ENCODE results near the gene ALCAM.
"Not testable (repeated sequence)": the region's sequence is repeated elsewhere in the genome, so short reads cannot be mapped to it uniquely, and the experiment has no call there.

The ALCAM gene

DNA sequence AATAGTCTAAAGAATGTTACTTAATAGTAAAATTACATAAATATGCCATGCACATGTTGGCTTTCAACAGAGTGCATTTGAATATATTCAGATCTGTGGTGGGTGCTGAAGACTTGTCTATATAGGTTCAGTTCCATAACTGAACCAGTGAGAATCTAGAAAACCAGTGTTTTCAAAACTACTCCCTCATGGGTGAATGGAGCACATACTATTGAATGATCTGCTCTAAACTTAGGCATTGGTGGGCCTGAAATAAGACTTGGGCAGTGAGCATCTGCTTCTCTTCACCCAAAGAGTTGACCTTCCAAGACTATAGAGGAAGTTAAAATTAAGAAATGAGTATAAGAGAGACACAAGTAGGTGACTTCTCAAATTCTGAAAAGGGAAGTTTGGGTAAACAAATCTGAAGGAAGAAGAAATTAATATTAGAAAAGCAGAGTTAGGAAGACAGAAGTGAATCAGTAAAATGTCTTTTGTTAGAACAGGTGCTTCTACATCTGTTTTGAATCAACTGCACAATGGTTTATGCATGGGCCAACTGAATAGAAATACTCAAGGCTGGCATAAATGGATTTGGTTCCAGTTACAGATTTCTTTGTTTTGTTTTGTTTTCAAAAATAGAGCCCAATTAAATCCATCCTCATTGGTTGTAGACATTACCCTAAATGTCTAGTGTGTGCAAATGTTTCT, 19.3 kb downstream of the ALCAM start:
- no peak for DNase-seq (ENCODE audit: insufficient read length, low spot score)
- FAIRE-seq, result no peak

DNA sequence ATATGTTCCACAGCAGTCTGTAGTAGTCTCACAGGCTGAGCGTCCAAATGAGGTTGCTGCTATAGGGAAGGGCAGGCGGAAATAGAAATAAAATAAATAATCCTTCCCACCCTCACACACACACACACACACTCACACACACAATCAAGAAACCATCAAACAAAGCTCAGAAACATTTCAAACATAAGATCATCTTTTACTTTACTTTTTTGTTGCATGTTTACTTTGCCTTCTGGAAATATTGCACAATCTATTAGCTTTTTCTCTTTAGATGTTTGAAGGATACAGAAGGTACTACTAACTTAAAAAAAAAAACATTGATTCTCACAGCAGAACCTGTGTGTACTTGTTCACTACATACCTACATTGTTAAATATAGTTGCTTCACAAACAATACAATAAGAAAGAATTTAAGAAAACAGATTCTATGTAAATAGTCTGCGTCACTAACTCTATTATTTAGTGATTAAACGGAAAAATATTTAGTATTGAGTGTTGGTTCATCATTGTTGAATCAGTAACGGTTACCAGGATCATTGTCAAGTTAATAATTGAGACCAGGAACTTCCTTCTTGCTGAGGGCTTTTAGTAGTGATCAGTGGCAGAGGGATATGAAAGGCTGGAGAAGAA, 20.5 kb downstream of the ALCAM start:
- no peak for FAIRE-seq
- DNase-seq (ENCODE audit: insufficient read length, low spot score), result no peak

DNA sequence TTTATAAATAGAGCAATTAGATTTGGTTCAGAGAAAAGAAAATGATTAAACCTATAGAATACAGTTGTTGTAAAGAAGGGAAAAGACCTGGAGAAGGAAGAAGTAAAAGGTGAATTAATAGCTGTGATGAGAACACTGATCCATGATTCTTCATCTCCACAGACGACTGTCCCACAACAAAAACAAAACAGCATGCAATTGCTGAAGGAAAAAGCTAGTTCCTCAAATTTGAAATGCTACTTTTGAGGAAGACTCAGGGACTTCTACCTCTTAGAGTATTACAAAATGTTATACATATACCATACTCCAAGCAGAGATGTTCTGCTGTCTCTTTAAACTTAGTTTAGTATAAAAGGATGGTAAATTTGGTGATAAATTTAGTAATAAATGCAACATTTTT, 21.5 kb downstream of the ALCAM start:
- no peak for DNase-seq (ENCODE audit: insufficient read length, low spot score)
- no peak for FAIRE-seq

DNA sequence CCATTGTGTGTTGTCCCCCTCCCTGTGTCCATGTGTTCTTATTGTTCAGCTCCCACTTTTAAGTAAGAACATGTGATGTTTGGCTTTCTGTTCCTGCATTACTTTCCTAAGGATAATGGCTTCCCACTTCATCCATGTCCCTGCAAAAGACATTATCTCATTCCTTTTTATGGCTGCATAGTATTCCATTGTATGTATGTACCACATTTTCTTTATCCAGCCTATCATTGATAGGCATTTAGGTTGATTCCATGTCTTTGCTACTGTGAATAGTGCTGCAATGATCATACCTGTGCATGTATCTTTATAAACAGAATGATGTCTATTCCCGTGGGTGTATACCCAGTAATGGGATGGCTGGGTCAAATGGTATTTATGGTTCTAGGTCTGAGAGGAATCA, 23.1 kb downstream of the ALCAM start:
- not testable (repeated sequence) for DNase-seq (ENCODE audit: insufficient read length, low spot score); FAIRE-seq

DNA sequence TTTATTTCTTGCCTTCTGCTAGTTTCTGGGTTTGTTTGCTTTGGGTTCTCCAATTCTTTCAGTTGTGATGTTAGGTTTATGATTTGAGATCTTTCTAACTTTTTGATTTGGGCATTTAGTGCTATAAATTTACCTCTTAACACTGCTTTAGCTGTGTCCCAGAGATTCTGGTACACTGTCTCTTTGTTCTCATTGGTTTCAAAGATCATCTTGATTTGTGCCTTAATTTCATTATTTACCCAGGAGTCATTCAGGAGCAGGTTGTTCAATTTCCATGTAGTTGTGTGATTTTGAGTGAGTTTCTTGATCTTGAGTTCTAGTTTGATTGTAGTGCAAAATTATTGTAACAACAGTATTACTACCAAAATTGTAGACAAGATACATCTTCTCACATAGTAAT, 25.9 kb downstream of the ALCAM start:
- FAIRE-seq, result not testable (repeated sequence)

DNA sequence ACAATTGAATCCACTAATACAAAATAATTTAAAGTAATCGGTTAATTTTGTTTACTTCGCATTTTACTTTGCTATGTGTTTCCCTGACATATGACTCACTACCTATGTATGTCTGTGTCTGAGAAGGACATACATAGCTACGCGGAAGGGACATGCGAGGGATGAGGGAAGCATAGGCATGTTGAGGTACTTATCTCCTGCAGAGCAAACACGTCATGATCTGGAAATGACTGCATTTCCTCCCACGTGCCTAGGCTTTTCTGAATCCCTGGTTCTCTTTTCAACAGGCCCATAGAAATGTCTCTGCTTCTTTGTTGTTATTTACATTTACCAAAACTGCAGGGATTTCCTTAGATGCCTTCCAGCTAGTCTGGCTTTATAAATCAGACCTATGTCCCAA, 27.5 kb downstream of the ALCAM start:
- FAIRE-seq (peak; percentile 80), DNase-seq (ENCODE audit: insufficient read length, low spot score) (no peak)

More for the DNA sequence above, 25.9 kb downstream of the ALCAM start:
- DNase-seq (ENCODE audit: insufficient read length, low spot score), result not testable (repeated sequence)

DNA sequence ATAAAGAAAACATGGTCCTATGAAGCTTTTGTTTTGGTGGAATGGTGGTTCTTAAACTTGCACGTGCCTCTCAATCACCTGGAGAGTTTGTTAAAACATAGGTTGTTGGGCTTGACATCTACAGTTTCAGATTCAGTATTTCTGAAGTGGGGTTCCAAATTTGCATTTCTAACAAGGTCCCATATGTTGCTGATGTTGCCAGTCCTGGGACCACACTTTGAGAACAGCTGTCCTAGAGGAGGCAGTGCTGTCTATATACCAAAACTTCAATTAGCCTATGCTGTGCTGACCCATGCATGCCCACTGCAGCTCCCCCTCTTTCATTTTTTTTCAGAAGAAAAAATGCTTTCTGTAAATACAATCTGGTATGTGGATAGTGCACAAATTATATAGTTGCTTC, 31.3 kb downstream of the ALCAM start:
- FAIRE-seq, result no peak
- no peak for DNase-seq (ENCODE audit: insufficient read length, low spot score)

DNA sequence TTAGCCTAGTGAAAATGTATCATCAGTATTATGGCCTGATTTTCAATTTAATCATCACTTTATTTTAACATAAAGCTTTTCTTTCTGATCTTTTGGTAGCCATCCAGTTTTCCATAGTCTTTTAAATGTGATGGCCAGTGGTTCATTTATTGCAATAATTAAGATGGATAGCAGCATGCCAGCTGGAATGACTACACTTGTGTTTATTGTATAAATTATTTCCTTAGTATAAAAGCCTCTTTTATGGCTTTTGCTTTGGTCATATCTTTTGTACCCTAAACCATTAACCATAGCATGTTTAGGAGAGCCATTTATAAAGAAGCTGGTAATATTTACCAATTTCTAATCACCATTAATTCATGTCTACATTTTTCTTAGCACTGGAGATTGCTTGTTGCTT, 31.7 kb downstream of the ALCAM start:
- FAIRE-seq (no peak), DNase-seq (ENCODE audit: insufficient read length, low spot score) (no peak)

DNA sequence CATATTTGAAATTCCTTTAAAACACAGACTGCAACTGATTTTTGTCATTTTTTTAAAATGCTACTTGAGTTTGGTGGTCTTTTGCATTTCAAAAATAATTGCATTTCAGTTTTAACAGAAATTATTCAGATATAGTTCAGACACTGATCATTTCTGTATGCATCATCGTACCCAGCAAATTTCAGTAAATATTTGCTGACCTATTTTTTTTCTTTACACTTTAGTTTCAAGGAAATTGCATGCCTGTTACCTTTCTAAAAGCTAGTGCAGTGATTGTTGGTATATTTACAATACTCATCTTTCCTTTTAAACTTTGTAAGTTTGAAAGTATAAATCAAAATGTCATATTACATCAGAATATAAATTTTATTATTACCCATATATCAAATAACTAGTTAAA, 32.4 kb downstream of the ALCAM start:
- FAIRE-seq, result no peak
- DNase-seq (ENCODE audit: insufficient read length, low spot score), result no peak

DNA sequence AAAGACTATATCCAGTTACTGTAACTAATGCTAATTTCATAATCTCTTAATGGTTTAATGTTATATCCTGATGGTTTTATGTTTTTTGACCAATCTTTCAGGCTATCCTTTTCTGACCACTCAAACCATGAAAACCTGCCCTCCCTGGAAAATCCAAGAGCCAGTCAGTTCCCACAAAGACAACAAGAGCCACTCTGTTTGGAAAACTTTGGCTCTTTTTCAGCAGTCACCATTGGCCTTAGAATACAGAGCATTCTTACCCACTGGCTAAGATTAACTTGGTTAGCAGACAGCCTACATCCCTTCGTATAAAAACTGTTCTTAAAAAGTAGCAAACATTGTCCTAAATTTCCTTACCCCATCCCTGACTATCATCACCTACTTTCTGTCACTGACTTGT, 32.9 kb downstream of the ALCAM start:
- FAIRE-seq (no peak), DNase-seq (ENCODE audit: insufficient read length, low spot score) (no peak)

DNA sequence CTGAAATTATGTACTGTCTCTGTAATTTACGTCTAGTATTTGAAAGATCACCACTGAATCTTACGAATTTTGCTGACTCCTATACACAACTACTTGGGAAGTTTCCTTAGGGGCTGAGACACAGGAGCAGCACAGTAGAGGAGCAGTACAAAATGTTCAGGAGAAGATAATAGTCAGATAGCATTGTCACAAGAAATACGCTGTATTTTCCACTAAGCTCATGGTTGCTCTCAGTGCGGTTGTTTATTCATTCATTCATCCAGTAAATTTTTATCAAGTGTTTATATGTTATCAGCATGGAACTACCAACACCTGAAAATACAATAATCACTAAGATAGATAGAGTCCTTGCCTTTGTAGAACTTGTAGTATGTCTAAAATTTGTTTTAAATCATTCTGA, 34.5 kb downstream of the ALCAM start:
- DNase-seq (ENCODE audit: insufficient read length, low spot score) (no peak), FAIRE-seq (no peak)

DNA sequence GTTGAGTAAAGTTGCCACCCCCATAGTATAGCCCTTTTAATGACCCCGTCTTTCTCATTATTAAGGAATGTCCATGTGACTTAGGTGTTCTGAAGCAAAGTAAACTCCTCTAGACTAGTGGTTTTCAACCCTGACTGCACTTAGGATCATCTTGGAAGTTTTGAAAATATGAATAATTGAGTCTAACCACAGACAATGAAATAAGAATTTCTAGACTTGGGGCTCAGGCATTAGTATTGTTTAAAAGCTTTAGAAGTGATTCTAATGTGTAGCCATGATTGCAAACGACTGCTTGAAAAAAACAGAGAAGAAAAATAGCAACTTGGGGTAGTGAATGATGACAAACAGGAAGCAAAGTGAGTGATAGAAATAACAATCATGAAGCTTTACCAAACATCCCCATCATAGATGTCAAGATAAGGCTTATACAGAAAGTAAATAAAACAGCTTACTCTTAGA, 35.0 kb downstream of the ALCAM start:
- FAIRE-seq, result no peak
- DNase-seq (ENCODE audit: insufficient read length, low spot score), result no peak

DNA sequence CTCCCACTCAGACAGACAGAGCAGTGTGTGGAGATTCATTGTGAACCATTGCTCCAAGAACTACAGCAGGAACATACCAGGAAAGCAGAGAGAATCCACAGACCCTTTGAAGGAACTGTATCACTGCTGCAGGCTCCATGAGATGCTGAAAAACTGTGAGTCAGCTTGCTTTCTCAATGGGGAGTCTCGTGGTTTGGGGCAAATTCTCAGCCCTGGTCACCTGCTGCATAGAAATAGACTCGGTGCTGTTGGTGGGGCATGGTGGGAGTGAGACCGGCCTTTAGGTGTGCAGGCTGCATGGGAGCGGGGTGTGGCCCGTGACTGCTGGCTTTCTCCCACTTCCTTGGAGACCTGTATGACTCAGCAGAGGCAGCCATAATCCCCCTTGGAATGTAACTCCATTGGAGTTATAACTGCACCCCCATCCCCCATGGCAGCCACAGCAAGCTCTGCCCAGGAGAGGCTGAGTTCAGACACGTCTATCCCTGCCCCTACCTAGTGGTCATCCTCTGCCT, 35.6 kb downstream of the ALCAM start:
- DNase-seq (ENCODE audit: insufficient read length, low spot score), result peak; percentile 36
- FAIRE-seq, result peak; percentile 84

DNA sequence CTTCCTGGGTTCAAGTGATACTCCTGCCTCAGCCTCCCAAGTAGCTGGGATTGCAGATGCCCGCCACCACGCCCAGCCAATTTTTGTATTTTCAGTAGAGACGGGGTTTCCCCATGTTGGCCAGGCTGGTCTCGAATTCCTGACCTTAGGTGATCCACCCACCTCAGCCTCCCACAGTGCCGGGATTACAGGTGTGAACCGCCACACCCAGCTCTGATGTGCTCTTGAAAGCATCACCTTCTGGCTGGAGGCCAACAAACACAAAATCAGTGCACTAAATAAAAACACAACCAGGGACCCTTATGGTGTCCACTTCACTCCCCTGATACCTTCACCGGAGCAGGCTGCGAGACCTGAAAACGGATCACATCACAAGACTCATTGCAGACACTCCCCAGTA, 36.3 kb downstream of the ALCAM start:
- not testable (repeated sequence) for FAIRE-seq; DNase-seq (ENCODE audit: insufficient read length, low spot score)

DNA sequence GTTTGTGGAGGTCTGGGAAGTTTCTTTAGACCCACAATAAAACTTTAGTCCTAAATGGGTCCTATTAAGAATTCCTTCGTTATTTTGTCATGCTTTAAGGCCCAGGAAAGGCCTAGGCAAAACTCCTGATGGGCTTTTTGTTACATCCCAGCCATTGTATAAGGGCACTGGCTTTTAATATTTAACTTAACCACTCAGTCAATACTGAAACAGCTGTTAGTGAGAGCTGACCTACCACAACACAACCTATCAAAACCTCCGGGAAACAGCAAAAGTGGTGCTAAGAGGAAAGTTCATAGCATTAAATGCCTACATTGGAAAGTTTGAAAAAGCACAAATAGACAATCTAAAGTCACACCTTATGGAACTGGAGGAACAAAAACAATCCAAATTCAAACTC, 39.6 kb downstream of the ALCAM start:
- FAIRE-seq (no peak), DNase-seq (ENCODE audit: insufficient read length, low spot score) (no peak)

DNA sequence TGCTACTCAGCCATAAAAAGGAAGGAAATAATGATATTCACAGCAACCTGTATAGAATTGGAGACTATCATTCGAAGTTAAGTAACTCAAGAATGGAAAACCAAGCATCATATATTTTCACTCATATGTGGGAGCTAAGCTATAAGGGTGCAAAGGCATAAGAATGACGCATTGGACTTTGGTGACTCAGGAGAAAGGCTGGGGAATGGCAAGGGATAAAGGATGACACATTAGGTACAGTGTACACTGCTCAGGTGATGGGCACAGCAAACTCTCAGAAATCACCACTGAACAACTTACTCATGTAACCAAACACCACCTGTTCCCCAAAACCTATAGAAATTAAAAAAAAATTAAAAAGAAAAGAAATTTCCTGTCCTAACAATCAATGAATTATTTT, 42.7 kb downstream of the ALCAM start:
- no peak for DNase-seq (ENCODE audit: insufficient read length, low spot score)
- no peak for FAIRE-seq

DNA sequence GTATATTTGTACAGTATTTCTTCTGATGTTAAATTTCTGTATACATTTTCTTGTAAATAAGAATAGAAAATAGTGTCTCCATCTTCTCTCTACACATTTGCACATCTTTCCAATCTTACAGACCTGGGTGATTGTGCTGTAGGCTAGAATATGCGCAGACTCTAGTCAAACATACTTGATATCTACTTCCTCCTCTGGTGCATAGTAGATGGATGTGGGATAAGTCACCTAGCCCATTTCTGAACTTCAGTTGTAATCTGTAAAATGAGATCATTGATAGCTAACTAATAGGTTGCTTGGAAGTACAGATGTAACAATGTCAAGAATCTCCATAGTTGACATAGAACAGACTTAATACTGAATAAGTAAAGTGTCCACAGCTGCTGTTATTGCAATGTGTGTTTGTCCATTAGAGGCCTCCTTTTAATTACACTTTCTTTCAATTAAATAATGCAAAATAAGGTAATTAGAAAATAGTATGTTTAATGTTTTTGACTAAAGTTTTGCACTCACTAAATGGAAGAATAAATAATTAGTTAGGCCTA, 46.7 kb downstream of the ALCAM start:
- DNase-seq (ENCODE audit: insufficient read length, low spot score) (no peak), FAIRE-seq (no peak)

DNA sequence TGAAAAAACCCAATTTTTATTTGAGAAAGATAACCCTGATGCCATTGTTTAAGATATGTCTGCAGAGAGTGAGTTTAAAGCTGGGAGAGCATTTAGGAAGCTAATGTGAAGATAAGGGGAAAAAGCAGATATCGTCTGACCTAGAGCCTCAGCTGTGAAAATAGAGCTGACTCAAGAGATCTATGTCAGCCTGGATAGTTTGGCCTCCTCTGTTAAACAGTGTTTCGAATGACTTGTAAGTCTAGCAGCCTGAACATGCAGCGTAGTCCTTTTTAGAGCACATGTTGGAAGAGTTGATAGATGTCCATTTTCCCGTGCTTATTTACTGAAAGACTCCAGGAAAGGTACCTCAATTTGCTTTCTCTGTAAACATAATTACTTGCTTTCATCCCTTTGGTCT, 48.1 kb downstream of the ALCAM start:
- DNase-seq (ENCODE audit: insufficient read length, low spot score) (no peak), FAIRE-seq (no peak)

DNA sequence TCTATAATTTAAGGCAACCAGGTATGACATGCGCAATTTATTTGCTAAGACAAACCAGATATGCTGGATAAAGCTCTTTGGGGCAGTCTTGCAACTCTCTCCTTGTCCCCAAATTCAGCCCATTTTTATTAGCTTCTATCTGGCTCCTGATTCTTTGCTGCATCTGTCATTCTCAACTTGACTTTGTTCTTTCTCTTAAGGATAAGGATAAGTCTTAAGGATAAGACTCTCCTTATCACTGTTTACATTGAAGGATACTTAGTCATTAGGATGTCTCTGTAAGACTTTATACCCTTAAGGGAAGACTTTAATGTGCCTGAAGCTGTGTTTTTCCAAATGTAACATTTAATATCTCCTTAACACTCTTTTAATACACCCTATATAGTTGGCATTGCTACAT, 49.2 kb downstream of the ALCAM start:
- no peak for DNase-seq (ENCODE audit: insufficient read length, low spot score)
- FAIRE-seq, result no peak

DNA sequence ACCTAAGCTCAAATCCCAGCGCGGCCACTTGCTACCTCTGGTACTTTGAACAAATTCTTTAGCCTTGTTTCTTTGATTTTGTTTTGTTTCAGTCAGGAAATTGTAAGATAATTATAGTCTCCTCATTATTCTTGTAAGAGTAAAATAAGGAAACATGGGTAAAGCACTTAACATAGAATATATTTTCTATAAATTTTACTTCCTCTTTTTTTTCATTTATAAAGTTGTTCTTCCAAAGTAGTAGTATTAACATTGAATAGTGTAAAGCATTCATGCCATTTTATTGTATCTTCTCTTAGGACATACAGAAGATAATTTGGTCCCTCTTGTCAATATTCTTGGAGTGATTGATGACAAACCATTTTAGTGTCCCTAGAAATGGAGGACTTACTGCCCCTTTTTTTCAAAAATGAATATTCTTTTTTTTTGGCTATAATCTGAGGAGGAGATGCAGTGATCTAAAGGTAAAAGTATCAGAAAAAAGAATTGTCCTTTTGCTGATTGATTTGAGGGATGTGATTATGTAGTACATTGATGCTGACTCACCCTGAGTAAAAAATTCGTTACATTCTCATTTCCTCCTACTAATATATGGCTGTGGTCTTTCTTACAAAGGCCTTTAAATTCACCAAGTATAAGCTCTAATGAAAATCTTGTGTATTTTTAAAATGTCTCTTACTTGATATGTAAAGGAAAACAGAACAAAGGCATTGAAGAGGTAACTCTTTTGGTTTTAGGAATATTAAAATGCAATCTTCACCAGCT, 51.0 kb downstream of the ALCAM start:
- FAIRE-seq, result no peak
- no peak for DNase-seq (ENCODE audit: insufficient read length, low spot score)

DNA sequence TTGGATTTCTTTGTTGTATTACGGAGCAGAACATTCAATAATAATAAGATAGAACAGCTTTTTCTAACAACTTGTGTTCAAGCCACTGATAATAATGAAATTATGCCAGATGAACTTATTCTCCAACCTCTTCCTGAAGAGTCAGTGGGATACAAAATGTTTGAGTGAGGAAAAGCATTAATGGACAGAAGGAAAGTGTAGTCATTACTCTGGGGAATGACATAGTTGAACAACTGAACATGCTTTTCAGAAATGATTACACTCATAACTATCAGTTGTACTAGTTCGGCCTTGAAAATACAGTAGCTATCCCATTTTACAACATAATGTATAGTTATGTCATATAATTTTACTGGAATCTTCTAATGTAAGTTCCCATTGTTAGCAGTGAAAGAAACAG, 55.9 kb downstream of the ALCAM start:
- FAIRE-seq (no peak), DNase-seq (ENCODE audit: insufficient read length, low spot score) (no peak)
